NCI-H2196 treated with DMSO at 0.1 percent for 48 hours (cell line): ENCODE measurements around the gene GATM.
A peak's percentile ranks its signal among the peaks of the same experiment; 100 is the strongest.
"Not testable (repeated sequence)": the region's sequence is repeated elsewhere in the genome, so short reads cannot be mapped to it uniquely, and the experiment has no call there.

Experiments
- DNase-seq: peaks from one replicate; lab custom pipeline; 2025; ENCODE audit not compliant: unreplicated experiment; lab: John Stamatoyannopoulos, UW

GATM gene

DNA sequence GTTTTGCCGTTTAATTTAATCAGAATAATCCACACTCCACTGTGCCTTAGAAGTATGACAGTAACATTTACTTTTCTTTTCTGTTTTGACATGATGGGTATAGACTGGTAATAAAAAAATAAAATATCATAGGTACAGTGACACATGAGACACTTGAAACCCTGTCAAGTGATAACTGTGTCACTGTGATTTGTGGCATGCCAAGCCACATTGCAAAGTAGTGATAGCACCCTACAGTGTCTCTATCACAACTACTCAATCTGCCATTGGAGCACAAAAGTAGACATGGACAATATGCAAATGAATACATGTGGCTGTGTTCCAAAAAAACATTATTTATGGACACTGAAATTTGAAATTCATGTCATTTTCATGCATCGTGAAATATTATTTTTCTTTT is 22.5 kb downstream of the GATM start:
- DNase-seq, result no peak

DNA sequence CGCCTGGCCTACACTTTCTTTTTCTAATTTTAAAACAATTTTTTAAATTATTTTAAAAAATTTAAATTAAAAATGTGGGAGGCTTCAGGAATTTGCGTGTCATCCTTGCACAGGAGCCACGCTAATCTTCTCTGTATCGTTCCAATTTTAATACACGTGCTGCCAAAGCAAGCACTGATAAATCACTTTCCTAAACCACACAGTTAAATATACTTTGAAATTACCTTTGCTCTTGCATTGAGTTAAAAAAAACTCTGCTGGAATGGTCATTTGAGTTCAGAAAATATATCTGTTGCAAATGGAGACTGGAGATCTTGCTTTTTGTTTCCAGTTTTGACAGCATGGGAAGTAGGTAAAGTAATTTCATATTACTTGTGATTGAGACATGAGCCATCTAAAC is 23.6 kb downstream of the GATM start:
- no peak for DNase-seq

DNA sequence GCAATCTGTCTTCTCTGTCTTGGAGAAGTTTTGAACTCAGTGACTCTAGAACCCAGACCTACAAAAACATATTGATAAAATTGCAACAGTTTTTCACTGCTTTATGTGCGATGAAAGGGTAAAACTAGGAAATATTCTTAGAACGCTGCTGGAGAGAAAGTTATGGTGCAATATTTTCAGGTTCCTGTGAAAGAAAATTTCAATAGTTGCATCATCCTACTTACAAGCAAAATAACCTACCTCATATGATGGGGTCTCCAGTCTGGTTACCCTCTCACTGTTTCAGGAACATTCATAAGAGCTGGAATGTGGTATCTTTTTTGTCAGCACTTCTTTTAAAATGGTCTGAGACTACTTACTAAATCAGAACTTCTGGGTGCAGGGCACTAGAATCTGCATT is 27.1 kb downstream of the GATM start:
- DNase-seq, result no peak

DNA sequence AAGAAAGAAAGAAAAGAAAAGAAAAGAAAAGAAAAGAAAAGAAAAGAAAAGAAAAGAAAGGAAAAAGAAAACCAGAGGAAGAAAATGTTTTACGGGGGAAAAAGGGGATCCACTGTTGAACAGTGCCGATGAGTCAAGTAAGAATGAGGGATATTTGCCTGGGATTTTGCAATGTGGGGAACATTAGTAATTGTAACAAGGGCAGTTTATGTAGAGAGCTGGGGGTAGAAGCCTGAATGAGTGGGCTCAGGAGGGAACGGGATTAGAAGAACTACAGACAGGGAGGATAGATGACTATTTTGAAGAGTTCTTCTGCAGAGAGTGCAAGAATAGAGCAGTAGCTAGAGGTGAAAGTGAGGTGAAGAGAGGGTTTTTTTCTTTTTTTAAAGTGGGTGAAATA is 28.7 kb downstream of the GATM start:
- DNase-seq, result no peak

DNA sequence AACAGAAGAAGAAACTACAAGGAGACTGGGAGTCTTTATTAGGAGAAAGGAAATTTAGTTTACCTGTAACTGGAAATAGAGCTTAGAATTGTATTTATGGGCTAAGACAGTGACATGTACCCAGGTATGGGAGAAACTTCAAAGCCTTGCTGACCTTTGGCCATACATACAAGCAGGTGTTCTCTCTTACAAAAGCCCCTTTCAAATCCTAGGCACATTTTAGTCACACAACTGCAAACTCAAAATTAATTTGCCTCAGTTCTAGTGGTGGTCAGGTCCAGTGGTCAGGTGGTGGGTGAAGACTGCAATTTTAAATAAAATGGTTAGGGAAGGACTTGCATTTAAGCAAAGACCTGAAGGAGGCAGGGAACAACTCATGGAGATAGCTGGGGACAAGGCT is 30.4 kb downstream of the GATM start:
- DNase-seq, result no peak

DNA sequence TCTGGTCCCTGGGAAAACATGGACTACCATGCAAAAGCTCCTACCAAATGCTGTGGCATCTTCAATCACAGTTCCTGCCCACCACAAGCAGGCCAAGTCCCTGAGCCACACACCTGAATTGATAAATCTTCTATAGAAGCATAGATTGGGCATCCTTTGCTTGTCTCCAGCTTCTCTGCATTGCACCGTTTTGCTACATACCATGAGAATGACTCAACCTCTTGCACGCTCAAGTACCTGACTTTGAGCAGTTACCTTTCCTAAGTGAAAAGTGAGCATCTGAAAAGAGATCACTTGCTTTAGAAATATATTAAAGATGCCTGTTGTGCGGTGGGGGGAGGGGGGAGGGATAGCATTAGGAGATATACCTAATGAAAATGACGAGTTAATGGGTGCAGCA is 31.3 kb downstream of the GATM start:
- DNase-seq, result no peak

DNA sequence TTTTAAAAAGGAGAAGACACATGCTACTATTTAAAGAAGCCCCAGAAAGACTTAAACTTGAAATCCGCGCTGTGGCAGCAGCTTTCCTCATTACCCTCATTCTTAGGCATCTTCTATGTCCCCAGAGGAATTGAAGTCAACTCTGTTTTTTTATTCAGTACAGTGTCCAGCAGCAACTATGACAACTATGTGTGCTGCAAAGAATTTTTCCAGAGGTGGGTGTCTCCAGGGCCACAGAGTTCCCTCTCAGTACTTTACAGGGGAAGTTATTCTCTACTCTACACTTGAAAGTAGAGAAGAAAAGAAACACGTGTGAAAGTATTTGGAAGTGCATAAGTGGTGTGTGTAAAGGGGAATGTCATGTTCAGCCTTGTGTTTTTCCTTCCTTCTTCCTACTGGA is 32.0 kb downstream of the GATM start:
- DNase-seq, result no peak

DNA sequence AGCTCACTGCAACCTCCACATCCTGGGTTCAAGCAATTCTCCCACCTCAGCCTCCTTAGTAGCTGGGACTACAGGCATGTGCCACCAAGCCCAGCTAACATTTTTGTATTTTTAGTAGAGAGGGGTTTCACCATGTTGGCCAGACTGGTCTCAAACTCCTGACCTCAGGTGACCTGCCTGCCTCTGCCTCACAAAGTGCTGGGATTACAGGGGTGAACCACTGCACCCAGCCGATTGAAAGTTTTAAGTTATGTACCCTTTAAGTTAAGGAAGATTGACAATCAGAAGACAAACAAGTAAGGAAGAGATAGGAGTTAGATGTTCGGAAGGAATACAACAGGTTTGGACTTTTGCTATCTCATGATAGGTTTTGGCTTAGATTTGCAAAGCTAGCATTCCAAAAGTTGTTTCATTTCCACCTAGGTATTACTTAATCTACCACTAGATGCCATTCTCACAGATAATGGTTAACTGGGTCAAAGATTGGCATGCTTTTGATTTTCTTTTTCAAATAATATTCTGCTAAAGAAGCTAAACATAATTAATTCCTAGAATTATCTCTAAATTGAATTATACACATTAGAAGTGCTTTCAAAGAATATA is 35.0 kb downstream of the GATM start:
- DNase-seq, result no peak

DNA sequence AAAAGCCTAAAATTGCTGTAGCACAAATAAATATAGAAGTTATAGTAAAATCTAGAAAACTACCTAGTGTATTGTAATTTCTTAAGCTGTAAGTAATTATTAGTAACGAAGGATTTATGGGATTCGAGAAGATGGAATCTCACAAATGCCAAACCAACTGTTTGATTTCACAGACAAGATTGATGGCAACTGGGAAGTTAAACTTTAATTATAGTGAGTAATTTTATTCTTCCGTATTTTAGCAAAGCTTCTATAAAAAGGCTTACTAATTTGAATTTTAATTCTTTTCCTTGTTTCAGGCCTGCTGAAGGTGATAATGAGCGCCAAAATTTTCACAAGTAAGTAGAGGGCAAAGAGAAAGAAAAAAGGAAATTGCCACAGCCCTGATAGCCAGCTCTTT is 36.6 kb downstream of the GATM start:
- no peak for DNase-seq

DNA sequence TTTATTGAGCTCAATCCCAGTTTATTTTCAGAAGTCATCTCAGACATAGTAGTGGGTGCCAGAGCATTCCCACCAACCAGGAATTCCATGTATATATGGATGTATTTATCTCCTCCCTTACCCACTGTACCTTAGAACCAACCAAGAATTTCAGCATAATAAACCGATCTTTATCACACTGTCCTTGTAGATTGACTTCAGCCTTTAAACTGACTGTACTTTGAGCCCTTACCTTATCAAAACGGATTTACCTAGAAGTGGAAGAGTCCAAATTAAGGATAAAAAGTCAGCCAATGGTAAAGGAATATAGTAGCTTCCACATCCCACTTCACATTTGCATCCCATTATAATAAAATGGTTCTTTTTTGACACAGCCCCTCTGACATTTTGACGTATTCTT is 37.9 kb downstream of the GATM start:
- no peak for DNase-seq

DNA sequence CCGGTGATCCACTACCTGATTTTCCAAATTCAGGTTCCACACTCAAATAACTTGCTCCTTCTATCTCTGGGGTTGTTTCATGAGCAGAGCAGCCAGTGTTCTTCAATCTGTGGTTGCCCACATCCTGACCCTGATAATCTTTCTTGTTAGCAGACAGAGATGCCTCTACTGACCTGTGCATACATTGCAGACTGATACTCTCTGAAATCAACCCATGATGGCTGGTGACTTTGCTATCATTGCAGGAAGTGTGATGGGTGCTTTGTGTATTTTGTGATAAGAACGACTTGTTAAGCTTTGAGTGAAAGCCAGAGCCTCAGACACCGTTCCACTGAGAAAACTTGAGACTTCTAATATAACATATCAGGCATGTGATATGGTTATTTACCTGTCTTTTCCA is 39.9 kb downstream of the GATM start:
- no peak for DNase-seq

DNA sequence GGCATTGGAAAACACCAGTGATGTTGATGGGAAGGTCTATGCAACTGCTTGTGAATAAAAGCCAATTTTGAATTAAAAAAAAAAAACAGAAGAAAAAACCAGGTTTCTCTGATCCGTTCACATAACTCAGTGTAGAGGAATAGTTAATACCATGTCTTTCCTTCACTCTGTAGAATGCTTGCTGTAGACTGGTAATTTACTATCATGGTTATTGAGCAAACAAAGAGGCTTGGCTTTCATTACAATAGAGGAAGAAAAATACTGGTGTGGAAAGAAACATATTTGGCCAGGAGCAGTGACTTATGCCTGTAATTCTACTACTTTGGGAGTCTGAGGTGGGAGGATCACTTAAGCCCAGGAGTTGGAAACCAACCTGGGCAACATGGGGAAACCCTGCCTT is 41.1 kb downstream of the GATM start:
- no peak for DNase-seq

DNA sequence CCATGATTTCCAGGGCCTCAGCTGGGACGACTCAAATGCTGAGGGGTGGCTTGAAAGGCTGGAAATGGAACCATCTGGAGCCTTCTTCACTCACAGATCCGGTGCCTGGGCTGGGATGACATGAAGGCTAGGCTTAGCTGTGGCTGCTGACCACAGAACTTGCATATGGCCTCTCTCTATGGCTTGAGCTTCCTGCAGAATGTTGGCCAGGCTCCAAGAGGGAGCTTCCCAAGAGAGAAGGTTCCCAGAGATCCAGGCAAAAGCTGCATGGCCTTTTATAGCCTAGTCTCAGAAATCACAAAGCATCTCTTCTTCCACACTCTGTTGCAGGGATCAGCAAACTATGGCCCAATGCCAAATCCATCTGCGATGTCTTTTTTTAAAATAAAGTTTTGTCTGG is 44.8 kb downstream of the GATM start:
- DNase-seq, result peak; percentile 1

DNA sequence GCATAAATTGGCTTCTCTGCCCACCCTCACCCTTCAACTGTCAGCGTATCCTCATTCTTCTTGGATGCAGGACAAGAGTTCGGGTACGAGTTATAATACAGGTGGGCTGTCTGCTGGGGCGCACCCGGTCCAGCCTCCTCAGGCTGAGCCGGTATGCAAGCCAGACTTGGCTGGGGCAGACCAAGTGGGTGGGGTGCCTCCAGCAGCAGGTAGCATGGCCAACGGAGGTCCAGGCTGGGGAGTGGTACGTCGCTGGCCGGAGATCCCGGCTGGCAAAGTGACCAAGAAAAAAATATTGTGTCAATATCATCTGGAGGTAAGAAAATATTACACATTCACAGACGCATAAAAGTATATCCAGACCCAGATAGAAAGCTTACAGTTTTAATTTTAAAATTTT is 45.6 kb downstream of the GATM start:
- DNase-seq, result no peak

DNA sequence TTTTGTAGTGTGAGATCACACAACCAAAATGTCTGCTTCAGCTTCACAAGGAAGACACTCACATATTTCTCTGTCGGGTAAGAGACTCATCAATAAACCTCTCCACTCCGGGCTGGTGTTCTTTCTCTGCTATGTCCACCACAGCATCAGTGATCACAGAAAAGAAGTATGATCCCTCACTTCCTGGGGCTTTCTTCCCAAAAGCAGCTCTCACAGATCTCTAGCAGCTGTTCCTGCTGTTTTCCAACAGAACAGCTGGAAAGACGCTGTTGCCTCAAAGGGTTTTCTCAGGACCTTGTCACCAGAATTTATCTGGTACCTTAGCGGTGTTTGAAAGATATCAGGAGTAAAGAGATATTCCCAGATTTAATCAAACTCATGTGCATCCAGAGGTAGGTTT is 46.4 kb downstream of the GATM start:
- no peak for DNase-seq

DNA sequence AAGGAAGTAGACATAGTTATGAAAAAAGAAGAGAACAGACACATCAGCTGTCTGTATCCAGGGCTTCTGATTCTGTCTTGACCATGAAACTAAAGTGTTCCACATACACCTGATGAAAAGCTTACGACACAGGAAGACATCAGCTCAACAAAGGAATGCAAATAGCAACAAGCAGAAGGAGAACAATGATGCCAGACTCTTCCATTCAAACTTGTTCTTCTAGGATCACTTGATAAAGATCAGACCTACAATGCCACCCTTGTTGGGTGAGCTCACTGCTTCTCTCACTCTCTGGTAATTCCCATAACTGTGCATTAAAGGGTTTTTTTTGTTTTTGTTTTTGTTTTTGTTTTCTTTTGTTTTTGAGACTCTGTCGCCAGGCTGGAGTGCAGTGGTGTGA is 49.7 kb downstream of the GATM start:
- no peak for DNase-seq

DNA sequence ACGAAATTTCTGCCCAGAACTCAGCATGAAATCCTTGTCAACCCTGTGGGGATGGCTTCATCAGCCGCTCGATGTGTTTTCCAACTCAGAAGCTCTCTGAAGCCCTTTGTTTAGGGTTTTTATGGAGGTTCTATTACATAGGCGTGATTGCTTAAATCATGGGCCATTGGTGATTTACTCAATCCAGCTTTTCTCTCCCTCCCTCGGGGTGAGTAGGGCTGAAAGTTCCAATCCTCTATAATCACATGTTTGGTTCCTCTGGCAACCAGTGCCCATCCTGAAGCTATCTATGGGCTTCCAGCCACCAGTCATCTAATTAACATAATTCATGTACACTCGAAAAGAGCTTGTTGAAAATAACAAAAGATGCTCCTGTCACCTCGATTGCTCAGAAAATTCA is 51.6 kb downstream of the GATM start:
- no peak for DNase-seq

DNA sequence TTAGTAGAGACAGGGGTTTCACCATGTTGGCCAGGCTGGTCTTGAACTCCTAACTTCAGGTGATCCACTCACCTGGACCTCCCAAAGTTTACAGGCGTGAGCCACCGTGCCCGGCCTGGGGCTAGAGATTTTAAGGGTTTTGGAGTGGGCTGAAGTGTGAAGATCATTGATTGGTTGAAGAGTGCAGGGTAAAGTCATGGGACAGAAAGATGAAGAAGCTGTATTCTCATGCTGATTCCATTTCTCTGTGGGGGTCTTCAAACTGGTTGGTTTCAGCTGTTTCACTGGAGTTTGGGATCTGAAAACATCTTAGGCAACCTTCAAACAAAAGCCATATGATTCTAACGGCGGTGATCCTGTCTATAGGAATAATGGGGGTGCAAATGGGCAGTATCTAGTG is 52.1 kb downstream of the GATM start:
- no peak for DNase-seq

DNA sequence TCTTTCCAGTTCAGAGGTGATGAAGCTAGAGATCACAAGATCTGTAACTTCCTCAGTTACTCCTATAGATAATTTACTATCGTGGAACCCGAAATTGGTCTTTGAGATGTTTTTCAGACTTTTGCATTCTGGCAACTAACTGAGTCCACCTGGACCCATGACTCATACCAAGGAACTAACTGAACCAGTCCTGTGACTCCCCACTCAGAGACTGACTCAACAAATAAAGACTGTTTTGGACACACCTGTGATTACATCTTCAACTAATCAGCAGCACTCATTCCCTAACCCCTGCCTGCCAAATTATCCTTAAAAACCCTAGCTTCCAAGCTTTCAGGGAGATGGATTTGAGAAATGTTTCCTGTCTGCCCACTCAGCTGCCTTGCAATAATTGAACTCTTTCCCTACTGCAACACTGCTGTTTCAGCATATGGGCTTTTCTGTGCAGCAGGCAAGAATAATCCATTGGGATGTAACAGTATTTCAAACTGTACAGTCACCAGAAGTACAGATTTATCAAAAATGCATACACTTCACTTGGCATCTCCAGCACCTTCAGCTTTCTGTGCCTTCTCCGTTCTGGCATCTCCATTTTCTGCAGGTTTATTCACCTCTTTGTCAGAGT is 57.7 kb downstream of the GATM start:
- DNase-seq, result no peak

DNA sequence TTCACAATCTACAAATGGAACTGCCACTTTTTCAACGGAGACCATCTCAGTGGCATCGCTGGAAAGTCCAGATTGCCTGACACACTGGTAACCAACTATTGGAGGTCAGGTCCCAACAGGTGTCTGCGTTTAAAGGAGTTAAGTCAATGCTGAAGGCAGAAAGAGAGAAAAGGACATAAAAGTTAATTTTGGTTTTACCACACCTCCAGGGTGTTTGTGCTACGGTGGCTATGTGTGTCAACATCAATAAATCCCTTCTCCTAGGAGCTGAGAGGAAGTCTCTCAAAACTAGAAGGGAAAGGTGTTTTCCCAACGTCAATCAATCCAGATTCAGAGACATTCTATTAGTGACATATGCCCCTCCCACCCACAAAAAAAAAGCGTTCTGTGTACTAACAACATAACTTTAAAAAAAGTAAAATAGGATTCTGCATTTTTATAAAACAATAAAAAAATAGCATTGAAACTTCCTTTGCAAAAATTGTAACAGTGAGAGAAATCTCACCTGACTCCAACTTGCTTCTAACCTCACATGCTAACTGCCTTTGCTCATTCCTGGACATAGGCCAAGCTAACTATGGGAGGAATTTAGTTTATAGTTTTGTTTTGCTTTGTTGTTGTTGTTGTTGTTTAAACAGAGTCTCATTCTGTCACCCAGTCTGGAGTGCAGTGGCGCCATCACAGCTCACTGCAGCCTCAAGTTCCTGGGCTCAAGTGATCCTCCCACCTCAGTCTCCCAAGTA is 58.7 kb downstream of the GATM start:
- DNase-seq, result no peak

DNA sequence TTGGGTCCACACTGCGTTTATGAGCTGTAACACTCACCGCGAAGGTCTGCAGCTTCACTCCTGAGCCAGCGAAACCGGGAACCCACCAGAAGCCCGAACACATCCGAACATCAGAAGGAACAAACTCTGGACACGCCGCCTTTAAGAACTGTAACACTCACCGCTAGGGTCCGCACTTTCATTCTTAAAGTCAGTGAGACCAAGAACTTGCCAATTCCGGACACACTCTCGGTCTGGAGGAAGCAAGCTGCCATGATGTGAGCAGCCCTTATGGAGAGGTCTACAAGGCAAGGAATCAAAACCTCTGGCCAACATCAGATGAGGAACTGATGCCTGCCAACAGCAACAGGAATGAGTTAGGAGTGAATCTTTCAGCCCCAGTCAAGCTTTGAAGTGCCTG is 63.4 kb downstream of the GATM start:
- DNase-seq, result no peak

DNA sequence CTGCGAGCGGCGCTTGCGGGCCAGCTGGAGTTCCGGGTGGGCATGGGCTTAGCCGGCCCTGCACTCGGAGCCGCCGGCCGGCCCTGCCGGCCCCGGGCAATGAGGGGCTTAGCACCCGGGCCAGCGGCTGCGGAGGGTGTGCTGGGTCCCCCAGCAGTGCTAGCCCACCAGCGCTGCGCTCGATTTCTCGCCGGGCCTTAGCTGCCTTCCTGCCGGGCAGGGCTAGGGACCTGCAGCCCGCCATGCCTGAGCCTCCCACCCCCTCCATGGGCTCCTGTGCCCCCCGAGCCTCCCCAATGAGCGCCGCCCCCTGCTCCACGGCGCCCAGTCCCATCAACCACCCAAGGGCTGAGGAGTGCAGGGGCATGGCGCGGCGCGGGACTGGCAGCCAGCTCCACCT is 64.2 kb downstream of the GATM start:
- DNase-seq, result not testable (repeated sequence)
